Measurements from ENCODE around the gene ADAMTS16. TPM values are rescaled to one million over a fixed set of nuclear protein-coding genes. Genes with fewer than 3 reads are reported as not detected.

ADAMTS16 gene
- total RNA-seq, 1 donor from 2014 or later = not detected

DNA sequence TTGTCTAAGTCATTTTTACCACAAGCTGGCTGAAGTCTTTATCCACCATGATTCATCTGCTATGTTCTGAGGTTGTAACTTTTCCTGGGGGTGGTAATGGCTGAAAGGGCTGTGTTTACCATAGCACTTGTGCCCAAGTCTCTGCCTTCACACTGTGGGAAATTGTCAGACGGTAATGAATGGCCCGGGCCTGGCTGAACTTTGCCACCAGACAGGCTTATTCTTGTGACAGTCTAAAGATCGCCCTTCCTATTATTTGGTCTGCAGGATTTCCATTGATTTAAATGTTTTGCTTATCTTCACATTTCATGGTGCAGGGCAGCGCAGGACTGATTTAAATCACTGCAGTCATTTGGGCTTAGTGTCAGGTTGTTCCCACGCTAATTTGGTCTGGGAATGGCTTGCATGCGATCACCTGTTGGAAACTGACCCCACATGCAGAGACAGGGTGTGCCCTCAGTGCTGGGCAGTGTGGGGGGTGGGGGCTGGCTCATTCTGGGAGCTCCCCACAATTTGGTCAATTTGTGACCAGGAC, 173.0 kb downstream of the ADAMTS16 start:
- DNase-seq (ENCODE audit: low read depth in 2 of 2) = no peak

GRCh38 chr5:5314166-5314565, 174.0 kb downstream of the ADAMTS16 start:
- no peak for DNase-seq (ENCODE audit: low read depth in 2 of 2)

- DNase-seq (ENCODE audit: low read depth in 2 of 2) = no peak
These were observed 174.5 kb downstream of the ADAMTS16 start for GRCh38 chr5:5314626-5315025.

DNA sequence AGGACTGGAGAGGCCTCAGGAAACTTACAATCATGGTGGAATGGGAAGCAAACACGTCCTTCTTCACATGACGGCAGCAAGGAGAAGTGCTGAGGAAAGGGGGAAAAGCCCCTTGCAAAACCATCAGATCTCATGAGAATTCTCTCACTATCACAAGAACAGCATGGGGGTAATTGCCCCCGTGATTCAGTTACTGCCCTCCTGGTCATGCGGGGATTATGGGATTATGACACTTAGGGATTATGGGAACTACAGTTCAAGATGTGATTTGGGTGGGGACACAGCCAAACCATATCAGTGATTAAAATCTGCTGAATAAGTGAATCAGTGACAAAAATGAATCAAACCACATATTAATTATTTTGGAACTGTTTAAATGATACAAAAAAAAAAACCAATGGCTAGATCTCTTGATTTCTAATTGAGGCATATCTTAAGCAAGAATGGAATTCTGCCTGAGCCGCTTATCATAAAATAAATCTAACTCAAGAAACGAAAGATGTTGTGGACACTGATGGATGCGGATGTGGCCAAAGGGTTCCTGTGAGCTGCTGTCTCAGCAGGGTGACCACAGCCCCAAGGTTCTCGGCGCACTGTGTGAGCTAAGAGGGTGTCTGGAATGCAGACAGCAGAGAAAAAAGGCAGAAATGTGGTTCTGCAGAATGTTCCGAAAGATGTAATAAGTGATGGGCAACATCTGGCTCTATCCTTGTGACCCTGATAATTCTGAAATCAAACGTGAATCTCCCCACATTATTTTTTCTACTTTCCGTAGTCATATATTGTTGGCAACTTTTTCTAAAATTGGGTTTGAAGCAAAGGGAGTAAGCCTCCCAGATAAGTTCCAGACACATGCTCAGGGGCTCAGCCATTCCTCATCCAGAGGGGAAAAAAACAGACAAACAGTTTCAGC, 175.2 kb downstream of the ADAMTS16 start:
- no peak for DNase-seq (ENCODE audit: low read depth in 2 of 2)

GRCh38 chr5:5316334-5316733, 176.2 kb downstream of the ADAMTS16 start:
- DNase-seq (ENCODE audit: low read depth in 2 of 2) = no peak

DNA sequence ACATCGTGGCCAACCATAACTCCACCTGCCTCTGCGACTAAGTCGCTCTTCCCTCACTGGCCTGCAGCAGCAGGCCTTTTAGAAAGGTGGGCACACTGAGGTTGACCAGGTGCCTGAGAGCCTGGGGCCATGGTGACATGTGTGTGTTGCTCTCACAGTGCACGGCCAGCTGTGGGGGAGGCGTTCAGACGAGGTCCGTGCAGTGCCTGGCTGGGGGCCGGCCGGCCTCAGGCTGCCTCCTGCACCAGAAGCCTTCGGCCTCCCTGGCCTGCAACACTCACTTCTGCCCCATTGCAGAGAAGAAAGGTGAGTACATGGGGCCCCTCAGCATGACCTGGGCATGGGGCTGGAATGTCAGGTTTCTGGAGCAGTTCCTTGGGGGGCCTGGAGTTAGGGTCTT, 177.8 kb downstream of the ADAMTS16 start:
- no peak for DNase-seq (ENCODE audit: low read depth in 2 of 2)

DNA sequence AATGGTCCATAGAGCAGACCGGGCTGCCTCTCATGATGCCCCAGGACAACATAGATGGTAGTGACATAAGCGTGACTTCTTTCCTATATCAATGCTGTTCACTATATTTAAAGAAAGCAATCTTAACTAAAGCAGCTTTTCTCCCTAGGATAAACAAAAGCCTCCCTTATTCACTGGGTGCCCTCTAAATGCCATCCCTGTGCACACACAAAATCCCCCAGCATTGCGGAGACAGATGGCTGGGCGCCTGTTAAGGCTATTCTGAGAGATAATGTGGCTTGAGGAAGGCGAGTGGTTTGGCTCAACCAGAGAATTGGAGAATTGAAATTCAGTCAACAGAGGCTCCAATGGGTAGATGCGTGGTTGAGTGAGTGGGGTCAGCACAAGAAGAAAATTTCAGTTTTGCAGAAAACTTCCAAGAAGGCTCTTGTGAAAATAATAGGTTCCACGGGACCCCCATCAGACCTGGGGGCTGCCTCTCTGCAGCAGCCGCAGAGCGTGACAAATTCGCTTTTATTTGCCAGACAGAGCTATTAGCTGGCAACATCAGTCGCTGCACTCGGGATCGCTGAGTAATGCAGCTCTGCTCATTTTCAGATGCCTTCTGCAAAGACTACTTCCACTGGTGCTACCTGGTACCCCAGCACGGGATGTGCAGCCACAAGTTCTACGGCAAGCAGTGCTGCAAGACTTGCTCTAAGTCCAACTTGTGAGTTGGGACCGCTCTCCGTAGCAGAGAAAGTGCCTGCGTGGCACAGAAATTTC, 178.5 kb downstream of the ADAMTS16 start:
- no peak for DNase-seq (ENCODE audit: low read depth in 2 of 2)

DNA sequence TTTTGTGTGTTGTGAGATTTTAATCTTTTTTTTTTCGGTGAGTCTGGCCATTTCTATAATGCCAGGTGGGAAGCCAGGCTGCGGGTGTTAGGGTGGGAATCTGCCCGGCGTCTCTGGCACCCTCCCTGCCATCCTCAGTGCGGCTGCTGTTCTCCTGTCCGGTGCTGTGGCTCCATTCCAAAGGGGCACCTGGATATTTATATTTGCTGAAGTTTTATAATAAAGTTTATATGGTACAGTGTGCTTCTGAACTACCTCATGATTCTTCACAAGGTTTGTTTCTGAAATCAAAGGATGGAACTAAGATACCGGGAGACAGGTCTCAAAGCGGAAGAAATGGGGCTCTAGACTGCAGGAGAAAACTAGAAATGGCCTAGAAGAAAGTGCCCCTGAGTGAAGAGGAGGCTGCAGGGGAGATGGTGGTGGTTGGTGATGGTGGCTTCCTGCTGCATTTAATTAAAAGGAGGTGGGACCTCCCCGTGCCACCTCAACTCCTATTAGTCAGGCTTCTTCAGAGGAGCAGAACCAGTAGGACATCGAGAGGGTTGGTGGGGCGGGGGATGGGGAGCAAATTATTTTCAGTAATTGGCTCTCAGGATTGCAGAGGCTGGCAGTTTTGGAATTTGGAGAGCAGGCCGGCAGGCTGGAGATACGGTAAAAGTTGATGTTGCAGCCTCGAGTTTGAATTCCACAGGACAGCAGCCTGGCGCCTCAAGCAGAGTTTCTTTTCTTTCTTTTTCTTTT, 180.1 kb downstream of the ADAMTS16 start:
- DNase-seq (ENCODE audit: low read depth in 2 of 2) = no peak

- DNase-seq (ENCODE audit: low read depth in 2 of 2) = no peak
These were observed 181.0 kb downstream of the ADAMTS16 start for GRCh38 chr5:5321137-5321536.

DNA sequence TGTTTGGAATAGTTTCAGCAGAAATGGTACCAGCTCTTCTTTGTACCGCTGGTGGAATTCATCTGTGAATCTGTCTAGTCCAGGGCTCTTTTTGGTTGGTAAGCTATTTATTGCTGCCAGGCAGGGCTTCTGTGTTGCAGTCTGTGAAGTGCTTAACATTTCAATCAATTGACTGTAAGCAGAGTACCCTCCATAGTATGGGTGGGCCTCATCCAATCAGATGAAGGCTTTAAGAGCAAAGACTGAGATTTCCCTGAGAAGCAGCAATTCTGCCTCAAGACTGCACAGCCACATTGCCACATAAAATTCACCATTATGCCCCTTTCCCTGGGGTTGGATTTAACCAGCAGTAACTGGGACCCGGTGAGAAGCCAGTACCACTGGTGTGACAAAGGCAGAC, 183.4 kb downstream of the ADAMTS16 start:
- no peak for DNase-seq (ENCODE audit: low read depth in 2 of 2)

GRCh38 chr5:5326115-5326758, 186.1 kb downstream of the ADAMTS16 start:
- no peak for DNase-seq (ENCODE audit: low read depth in 2 of 2)

DNA sequence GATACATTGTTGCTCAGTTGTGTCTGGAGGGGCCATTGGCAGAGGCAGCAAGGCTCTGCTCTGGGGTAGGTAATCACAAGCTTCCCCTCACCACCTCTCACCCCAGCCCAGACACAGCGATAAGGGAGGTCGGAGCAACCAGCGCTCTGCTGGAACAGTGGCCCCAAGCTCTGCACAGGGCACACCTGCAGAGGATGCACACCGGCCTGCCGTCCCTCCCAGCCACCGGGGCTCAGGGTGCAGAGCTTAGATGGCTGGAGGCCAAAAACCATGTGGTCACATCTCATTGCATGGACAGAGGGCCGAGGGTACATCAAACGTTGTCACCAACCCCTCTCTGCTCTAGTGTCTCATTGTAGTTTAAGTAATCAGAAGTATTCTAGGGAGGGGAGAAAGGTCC, 187.0 kb downstream of the ADAMTS16 start:
- DNase-seq (ENCODE audit: low read depth in 2 of 2) = no peak

- DNase-seq (ENCODE audit: low read depth in 2 of 2) = no peak
These were observed 190.8 kb downstream of the ADAMTS16 start for GRCh38 chr5:5330728-5331452.

GRCh38 chr5:5331848-5332247, 191.7 kb downstream of the ADAMTS16 start:
- no peak for DNase-seq (ENCODE audit: low read depth in 2 of 2)

DNA sequence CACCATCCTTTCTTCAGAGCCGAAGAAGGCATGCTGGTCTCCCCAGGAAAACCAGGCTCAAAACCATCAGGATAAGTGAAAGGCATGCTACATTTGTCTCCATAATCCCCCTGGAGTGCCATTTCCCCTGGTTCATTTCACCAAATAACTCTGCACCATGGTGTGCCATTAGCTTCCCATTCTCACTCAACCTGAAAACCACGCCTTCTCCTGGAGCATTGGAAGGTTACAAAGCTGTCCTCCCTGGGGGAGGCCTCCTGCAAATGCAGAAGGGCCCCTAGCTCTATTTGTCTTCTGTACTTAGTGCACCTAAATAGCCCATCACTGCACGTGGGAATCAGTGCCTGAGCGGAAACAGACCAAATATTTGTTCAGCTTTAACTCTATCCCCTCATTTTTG, 192.2 kb downstream of the ADAMTS16 start:
- no peak for DNase-seq (ENCODE audit: low read depth in 2 of 2)

- DNase-seq (ENCODE audit: low read depth in 2 of 2) = no peak
These were observed 195.0 kb downstream of the ADAMTS16 start for GRCh38 chr5:5335107-5335506.

DNA sequence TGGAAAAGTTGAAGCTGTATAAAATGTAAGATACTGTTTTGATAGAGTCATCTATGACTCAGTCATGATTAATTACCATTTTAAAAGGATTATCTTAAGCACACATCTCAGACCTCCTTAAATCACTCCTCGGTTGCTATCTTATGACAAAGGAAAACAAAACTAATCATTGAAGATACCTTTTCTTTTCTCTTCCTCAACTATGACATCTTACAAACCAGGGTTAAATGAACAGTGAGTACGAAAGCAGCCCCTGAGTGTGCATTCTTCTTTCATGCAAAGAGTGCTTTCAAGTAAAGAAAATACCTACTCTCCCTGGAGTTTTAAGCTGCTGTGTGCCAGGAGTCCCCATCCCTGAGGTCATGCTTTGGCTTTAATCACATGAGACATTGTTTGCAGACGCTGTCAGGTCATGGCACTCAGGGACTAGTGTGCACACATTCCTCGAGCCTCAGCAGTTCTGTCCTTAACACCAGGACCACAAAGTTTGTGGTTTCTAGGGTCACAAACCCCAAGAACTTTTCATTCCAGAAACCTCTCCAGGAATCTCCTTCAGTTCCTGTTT, 195.7 kb downstream of the ADAMTS16 start:
- no peak for DNase-seq (ENCODE audit: low read depth in 2 of 2)

DNA sequence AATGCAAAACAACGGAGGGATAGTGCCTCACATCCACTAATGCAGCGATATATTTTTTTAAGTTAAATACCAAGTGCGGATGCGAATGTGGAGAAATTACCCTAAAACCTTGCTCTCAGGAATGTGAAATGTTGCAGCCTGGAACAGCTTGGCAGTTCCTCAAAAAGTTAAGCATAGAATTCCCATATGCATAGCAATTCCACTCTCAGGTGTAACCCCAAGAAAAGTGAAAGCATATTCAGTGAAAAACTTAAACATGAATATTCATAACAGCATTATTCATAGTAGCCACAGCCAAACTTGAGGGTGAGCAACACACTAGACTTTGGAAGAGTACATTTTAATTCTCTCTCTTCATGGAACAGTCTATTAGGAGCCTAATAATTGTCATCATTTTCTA, 199.1 kb downstream of the ADAMTS16 start:
- DNase-seq (ENCODE audit: low read depth in 2 of 2) = no peak

DNA sequence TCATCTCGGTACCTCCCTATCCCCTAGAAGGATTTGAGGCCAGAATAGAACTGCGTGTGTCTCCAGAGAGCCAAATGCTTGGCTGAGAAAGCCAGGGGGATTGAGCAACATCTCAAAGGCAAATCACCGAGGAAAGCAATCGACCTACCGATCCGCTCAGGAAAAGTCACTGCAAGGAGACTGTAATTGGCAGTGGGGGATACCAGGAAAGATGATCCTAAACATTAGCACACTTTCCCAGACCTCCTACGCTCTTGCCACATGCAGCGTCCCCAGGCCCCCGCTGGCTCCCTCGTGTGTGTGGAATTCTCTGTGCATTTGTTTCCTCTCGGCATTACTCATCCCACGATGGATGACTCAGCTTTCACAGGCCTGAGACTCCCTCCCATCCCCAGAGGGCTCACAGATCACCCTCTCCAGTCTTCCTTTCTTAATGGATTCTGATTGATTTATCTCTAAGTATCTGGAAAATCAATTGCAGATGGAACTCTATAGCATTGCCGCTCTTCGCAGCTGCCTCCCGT, 200.1 kb downstream of the ADAMTS16 start:
- DNase-seq (ENCODE audit: low read depth in 2 of 2) = peak; percentile 3 to 78
